Calu3 (cell line): ENCODE data around the gene GPR156. TPM values are rescaled to one million over a fixed set of nuclear protein-coding genes. Genes with fewer than 3 reads are reported as not detected.
"Not testable (repeated sequence)": the region's sequence is repeated elsewhere in the genome, so short reads cannot be mapped to it uniquely, and the experiment has no call there.

ENCODE experiments used
- BruUV-seq: library from RNA; stranded (reverse); fragments of 400-500 nt; replicated peaks from 2 replicates; lab custom pipeline; 2021; lab: Mats Ljungman, UMichigan
- CTCF ChIA-PET: fragments of 300-600 bp; sonication (Branson Sonifier 250); formaldehyde crosslinking; loops from one replicate; lab custom pipeline; 2022; ENCODE audit warnings: antibody characterized with exemption; lab: Charles Lee
- DNase-seq: peaks from one replicate; pipeline ENCODE4 v3.0.0; 2022
- H3K27ac Mint-ChIP-seq: one replicate; pipeline ENCODE4 v1.8.0; 2022; ENCODE audit warnings: mixed read lengths; ENCODE audit not compliant: unreplicated experiment
- H3K27me3 Mint-ChIP-seq: one replicate; pipeline ENCODE4 v1.8.0; 2022; ENCODE audit warnings: mixed read lengths; ENCODE audit not compliant: unreplicated experiment
- H3K36me3 Mint-ChIP-seq: one replicate; pipeline ENCODE4 v1.8.0; 2022; ENCODE audit warnings: mild to moderate bottlenecking, moderate library complexity, mixed read lengths; ENCODE audit not compliant: insufficient read depth, unreplicated experiment
- H3K4me1 Mint-ChIP-seq: one replicate; pipeline ENCODE4 v1.8.0; 2022; ENCODE audit warnings: mild to moderate bottlenecking, low read depth, mixed read lengths; ENCODE audit not compliant: unreplicated experiment
- H3K4me3 Mint-ChIP-seq: one replicate; pipeline ENCODE4 v1.8.0; 2022; ENCODE audit warnings: mild to moderate bottlenecking, low read depth, moderate library complexity, mixed read lengths; ENCODE audit not compliant: unreplicated experiment
- H3K9me3 Mint-ChIP-seq: one replicate; pipeline ENCODE4 v1.8.0; 2022; ENCODE audit warnings: low read depth, mixed read lengths; ENCODE audit not compliant: unreplicated experiment
- intact Hi-C: fragments of 100-400 bp; cut with micrococcal nuclease; formaldehyde crosslinking; loops from one replicate; pipeline ENCODE4 v1.10.0; 2022; ENCODE audit not compliant: unreplicated experiment
- total RNA-seq: library from RNA; stranded (reverse); gene quantifications from 2 replicates; pipeline ENCODE4 v1.2.3, GENCODE V29; 2022
- TF ChIP-seq, protein P1 (sequence below): fragments of 200-600 bp; IDR thresholded peaks from one replicate; pipeline ENCODE4 v1.8.0; 2022; ENCODE audit warnings: antibody characterized with exemption; ENCODE audit not compliant: unreplicated experiment

Gene GPR156
- total RNA-seq, 1 experiment from 2014 or later = 0.45 TPM

DNA sequence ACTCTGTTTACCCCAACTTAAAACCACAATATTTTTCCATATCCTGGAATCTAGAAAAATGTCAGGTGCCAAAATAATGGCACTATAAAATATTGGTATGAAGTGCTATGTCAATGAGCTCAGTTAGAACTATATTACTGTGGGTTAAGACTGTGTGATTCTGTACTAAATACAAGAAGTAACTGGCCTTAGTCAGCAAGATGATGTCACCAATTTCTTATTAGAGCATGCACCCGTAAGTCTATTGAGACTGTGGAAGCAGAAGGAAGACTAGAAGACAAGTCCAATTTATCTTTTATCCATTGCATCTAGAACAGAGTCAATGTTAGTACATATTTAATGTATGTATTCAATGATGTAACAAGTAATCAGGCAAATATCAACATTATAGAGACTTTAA, 39.2 kb upstream of the GPR156 start:
- no peak overlapping the region for H3K27ac Mint-ChIP-seq
- H3K27me3 Mint-ChIP-seq = no peaks in the 10 kb centered on the region
- H3K4me1 Mint-ChIP-seq = no peaks in the 10 kb centered on the region
- no peak for DNase-seq
- BruUV-seq = no TSS peak
- H3K4me3 Mint-ChIP-seq = no peak overlapping the region
- CTCF ChIA-PET = no interaction called here
- H3K9me3 Mint-ChIP-seq = no peaks in the 10 kb centered on the region
- intact Hi-C loops = no loop called here
- TF ChIP-seq, protein P1, sequence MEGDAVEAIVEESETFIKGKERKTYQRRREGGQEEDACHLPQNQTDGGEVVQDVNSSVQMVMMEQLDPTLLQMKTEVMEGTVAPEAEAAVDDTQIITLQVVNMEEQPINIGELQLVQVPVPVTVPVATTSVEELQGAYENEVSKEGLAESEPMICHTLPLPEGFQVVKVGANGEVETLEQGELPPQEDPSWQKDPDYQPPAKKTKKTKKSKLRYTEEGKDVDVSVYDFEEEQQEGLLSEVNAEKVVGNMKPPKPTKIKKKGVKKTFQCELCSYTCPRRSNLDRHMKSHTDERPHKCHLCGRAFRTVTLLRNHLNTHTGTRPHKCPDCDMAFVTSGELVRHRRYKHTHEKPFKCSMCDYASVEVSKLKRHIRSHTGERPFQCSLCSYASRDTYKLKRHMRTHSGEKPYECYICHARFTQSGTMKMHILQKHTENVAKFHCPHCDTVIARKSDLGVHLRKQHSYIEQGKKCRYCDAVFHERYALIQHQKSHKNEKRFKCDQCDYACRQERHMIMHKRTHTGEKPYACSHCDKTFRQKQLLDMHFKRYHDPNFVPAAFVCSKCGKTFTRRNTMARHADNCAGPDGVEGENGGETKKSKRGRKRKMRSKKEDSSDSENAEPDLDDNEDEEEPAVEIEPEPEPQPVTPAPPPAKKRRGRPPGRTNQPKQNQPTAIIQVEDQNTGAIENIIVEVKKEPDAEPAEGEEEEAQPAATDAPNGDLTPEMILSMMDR = no peak
- no peaks in the 10 kb centered on the region for H3K36me3 Mint-ChIP-seq

DNA sequence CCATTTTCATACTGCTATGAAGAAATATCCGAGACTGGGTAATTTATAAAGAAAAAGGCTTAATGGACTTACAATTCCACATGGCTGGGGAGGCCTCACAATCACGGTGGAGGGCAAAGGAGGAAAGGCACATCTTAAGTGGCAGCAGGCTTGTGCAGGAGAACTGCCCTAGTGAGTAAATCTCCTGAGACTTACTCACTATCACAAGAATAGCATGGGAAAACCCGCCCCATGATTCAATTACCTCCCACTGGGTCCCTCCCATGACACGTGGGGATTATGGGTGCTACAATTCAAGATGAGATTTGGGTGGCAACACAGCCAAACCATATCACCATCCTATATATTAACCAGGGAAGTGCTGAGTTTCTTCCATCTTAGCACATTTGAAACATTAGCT, 38.7 kb upstream of the GPR156 start:
- H3K4me3 Mint-ChIP-seq, DNase-seq, H3K27ac Mint-ChIP-seq, BruUV-seq, CTCF ChIA-PET, H3K4me1 Mint-ChIP-seq, H3K36me3 Mint-ChIP-seq, intact Hi-C loops, H3K27me3 Mint-ChIP-seq, H3K9me3 Mint-ChIP-seq: not testable (repeated sequence)

DNA sequence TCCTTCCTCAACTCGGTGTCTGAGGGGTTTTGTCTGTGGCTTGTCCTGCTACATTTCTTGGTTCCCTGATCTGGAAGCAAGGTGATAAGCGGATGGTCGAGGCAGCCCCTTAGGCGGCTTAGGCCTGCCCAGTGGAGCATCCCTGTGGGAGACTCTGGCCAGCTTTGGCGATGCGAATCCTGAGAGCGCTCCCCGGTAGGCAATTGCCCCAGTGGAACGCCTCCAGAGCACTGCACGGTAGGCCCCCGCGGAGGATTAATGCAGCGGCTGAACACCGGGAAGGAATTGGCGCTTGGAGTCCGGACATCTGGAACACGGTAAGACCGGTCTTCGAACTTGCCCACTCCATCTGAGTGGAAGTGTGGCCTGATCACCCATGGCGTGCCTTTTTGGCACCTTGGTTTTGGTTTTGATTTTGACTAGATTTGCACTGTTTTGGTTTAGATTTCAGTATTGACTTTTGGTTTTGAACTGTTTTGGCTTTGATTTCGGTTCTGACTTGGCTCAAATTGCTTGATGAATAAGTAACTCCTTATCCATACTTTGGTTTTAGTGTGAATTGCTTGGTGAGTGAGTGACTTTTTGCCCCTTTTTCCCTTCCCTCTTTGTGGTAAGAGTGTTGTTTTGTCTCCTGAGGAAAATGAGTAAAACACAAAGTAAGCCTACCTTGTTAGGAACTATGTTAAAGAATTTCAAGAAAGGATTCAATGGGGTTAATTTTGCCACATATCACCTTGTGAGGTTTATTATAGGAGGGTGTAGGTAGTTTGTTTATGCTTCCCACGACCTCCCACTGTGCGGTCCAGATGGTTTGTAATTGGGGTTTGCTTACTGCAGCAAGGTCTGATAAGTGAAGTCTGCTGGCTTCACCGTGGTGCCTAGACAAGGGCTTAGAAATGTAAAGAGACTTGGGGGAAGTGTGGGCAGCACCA, 27.1 kb upstream of the GPR156 start:
- no peaks in the 10 kb centered on the region for H3K9me3 Mint-ChIP-seq
- H3K36me3 Mint-ChIP-seq = no peaks in the 10 kb centered on the region
- no peak overlapping the region for H3K4me3 Mint-ChIP-seq
- intact Hi-C loops = no loop called here
- H3K27me3 Mint-ChIP-seq = no peaks in the 10 kb centered on the region
- no peak for DNase-seq
- no peaks in the 10 kb centered on the region for H3K4me1 Mint-ChIP-seq
- CTCF ChIA-PET = no interaction called here
- no TSS peak for BruUV-seq
- TF ChIP-seq, protein P1 = no peak
- no peak overlapping the region for H3K27ac Mint-ChIP-seq

DNA sequence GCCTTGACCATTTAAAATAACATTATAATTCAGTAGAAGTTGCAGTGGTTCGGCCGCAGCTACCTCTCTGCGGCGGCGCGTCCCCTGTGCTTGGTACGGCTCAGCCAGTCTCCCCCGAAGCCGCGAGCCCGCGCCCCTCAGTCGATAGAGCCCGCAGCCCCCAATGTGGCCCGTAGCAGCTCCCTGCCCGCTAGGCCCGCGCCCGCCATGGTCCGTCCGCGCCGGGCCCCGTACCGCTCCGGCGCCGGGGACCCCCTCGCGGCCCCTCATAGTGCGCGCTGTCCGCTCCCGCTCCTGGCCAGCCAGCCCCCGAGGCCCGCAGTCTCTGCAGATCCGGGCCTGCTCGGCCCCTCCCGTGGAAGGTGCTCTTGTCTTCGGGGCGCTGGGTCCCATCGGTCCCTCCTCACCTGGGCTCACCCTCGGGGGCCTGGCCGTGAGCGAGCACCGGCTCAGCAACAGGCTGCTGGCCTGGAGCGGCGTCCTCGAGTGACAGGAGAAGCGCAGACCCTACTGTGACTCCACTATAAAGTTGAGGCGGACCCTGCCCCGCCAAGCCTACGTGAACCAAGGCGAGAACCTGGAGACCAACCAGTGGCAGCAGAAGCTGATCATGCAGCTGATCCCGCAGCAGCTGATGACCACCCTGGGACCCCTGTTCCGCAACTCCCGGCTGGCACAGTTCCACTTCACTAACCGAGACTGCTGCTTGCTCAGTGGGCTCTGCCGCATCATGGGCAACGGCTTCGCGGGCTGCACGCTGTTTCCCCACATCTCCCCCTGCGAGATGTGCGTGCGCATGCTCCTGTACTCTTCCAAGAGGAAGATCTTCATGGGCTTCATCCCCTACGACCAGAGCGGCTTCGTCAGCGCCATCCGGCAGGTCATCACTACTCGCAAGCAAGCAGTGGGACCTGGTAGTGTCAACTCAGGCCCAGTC, 21.8 kb upstream of the GPR156 start:
- Mint-ChIP-seq H3K27me3 (no peaks in the 10 kb centered on the region), H3K4me1 (no peaks in the 10 kb centered on the region), H3K4me3 (no peak overlapping the region), H3K36me3 (no peaks in the 10 kb centered on the region), H3K9me3 (no peaks in the 10 kb centered on the region), H3K27ac (no peak overlapping the region)
- CTCF ChIA-PET = no interaction called here
- TF ChIP-seq, protein P1 = no peak
- intact Hi-C loops = no loop called here
- no TSS peak for BruUV-seq
- DNase-seq = no peak
